Hematopoietic multipotent progenitor cell treated with erythropoietin and hydrocortisone succinate and interleukin-3 and kit ligand, for 8 days (in vitro differentiated cells): Measurements from ENCODE around the gene SLC2A5.
"Not testable (repeated sequence)": the region's sequence is repeated elsewhere in the genome, so short reads cannot be mapped to it uniquely, and the experiment has no call there.

ENCODE experiments used
- DNase-seq: peaks from one replicate; pipeline ENCODE4 v3.0.0-alpha.2; 2015

Gene SLC2A5

GRCh38 chr1:9004031-9004699 lies 65.3 kb downstream of the SLC2A5 start:
- no peak for DNase-seq

GRCh38 chr1:9002215-9002560 lies 67.2 kb downstream of the SLC2A5 start:
- not testable (repeated sequence) for DNase-seq

- not testable (repeated sequence) for DNase-seq
Measured at GRCh38 chr1:9001534-9002214, 67.8 kb downstream of the SLC2A5 start.

GRCh38 chr1:8993962-8994675 lies 75.3 kb downstream of the SLC2A5 start:
- DNase-seq = not testable (repeated sequence)

- no peak for DNase-seq
Measured at GRCh38 chr1:8992936-8993687, 76.3 kb downstream of the SLC2A5 start.

GRCh38 chr1:8989821-8990220 lies 79.6 kb downstream of the SLC2A5 start:
- DNase-seq = no peak

- no peak for DNase-seq
Measured at GRCh38 chr1:8989061-8989460, 80.4 kb downstream of the SLC2A5 start.

- DNase-seq = no peak
Measured at GRCh38 chr1:8988618-8988967, 80.8 kb downstream of the SLC2A5 start.

GRCh38 chr1:8987881-8988617 lies 81.4 kb downstream of the SLC2A5 start:
- peak; percentile 28 for DNase-seq

GRCh38 chr1:8986814-8987190 lies 82.6 kb downstream of the SLC2A5 start:
- no peak for DNase-seq

- no peak for DNase-seq
Measured at GRCh38 chr1:8985915-8986813, 83.3 kb downstream of the SLC2A5 start.
